H9 (cell line): ENCODE data around the gene NDN. TPM values are rescaled to one million over a fixed set of nuclear protein-coding genes. Genes with fewer than 3 reads are reported as not detected.
A peak's percentile ranks its signal among the peaks of the same experiment; 100 is the strongest.

Experiments used
- DNase-seq: peaks from one replicate; pipeline ENCODE4 v3.0.0-alpha.2; 2017
- H2AFZ ChIP-seq: one replicate; pipeline ENCODE4 v1.6.1; 2013; ENCODE audit warnings: mild to moderate bottlenecking, low read length, control low read depth, moderate library complexity
- H2AK5ac ChIP-seq: 2 replicates; pipeline ENCODE4 v1.6.1; 2013; ENCODE audit warnings: low read length, control low read depth, mixed read lengths; ENCODE audit not compliant: insufficient read length
- H2BK120ac ChIP-seq: one replicate; pipeline ENCODE4 v1.6.1; 2013; ENCODE audit warnings: low read depth, mild to moderate bottlenecking, low read length, control low read depth, inconsistent platforms; ENCODE audit not compliant: poor library complexity, severe bottlenecking
- H2BK12ac ChIP-seq: 2 replicates; pipeline ENCODE4 v1.6.1; 2013; ENCODE audit warnings: low read length, control low read depth, mixed read lengths, low read depth; ENCODE audit not compliant: insufficient read length
- H2BK15ac ChIP-seq: 2 replicates; pipeline ENCODE4 v1.6.1; 2013; ENCODE audit warnings: low read depth, low read length, control low read depth
- H2BK20ac ChIP-seq: one replicate; pipeline ENCODE4 v1.6.1; 2013; ENCODE audit warnings: low read depth, mild to moderate bottlenecking, low read length, control low read depth, inconsistent platforms; ENCODE audit not compliant: poor library complexity, severe bottlenecking
- H2BK5ac ChIP-seq: 2 replicates; pipeline ENCODE4 v1.6.1; 2013; ENCODE audit warnings: low read length, control low read depth, mixed read lengths; ENCODE audit not compliant: insufficient read length
- H3K14ac ChIP-seq: 2 replicates; pipeline ENCODE4 v1.6.1; 2013; ENCODE audit warnings: low read length, control low read depth; ENCODE audit not compliant: insufficient read depth
- H3K18ac ChIP-seq: 2 replicates; pipeline ENCODE4 v1.6.1; 2013; ENCODE audit warnings: low read depth, mild to moderate bottlenecking, mixed read lengths, low read length, control low read depth; ENCODE audit not compliant: insufficient read length
- H3K23ac ChIP-seq: 2 replicates; pipeline ENCODE4 v1.6.1; 2013; ENCODE audit warnings: low read length, control low read depth, mixed read lengths, low read depth; ENCODE audit not compliant: insufficient read length
- H3K23me2 ChIP-seq: 2 replicates; pipeline ENCODE4 v1.6.1; 2013; ENCODE audit warnings: low read depth, mild to moderate bottlenecking, mixed read lengths, low read length, control low read depth; ENCODE audit not compliant: insufficient read length, poor library complexity, severe bottlenecking
- H3K27ac ChIP-seq: 2 replicates; pipeline ENCODE4 v1.5.1; 2013; ENCODE audit warnings: low read length, control low read depth, mixed read lengths, low read depth; ENCODE audit not compliant: insufficient read length
- H3K27me3 ChIP-seq: 2 replicates; pipeline ENCODE4 v1.6.1; 2013; ENCODE audit warnings: low read length, control low read depth, inconsistent platforms; ENCODE audit not compliant: insufficient read depth
- H3K4ac ChIP-seq: 2 replicates; pipeline ENCODE4 v1.6.1; 2013; ENCODE audit warnings: low read depth, mild to moderate bottlenecking, control low read depth, inconsistent platforms, low read length, moderate library complexity
- H3K4me1 ChIP-seq: 2 replicates; pipeline ENCODE4 v1.6.1; 2013; ENCODE audit warnings: low read length, control low read depth, inconsistent platforms; ENCODE audit not compliant: insufficient read depth
- H3K4me2 ChIP-seq: 2 replicates; pipeline ENCODE4 v1.6.1; 2013; ENCODE audit warnings: low read length, control low read depth, mixed read lengths; ENCODE audit not compliant: insufficient read length, insufficient read depth
- H3K56ac ChIP-seq: 2 replicates; pipeline ENCODE4 v1.6.1; 2013; ENCODE audit warnings: low read depth, mild to moderate bottlenecking, mixed read lengths, low read length, control low read depth; ENCODE audit not compliant: insufficient read length
- H3K79me1 ChIP-seq: 2 replicates; pipeline ENCODE4 v1.6.1; 2013; ENCODE audit warnings: low read depth, mild to moderate bottlenecking, moderate library complexity, low read length, control low read depth, inconsistent platforms; ENCODE audit not compliant: insufficient read depth, poor library complexity, severe bottlenecking
- H3K79me2 ChIP-seq: 2 replicates; pipeline ENCODE4 v1.6.1; 2013; ENCODE audit warnings: low read length, control low read depth, inconsistent platforms; ENCODE audit not compliant: insufficient read depth
- H3K9ac ChIP-seq: 2 replicates; pipeline ENCODE4 v1.6.1; 2013; ENCODE audit warnings: low read length, control low read depth, mixed read lengths; ENCODE audit not compliant: insufficient read length; ENCODE audit errors: extremely low read depth
- H3K9me3 ChIP-seq: one replicate; pipeline ENCODE4 v1.6.1; 2013; ENCODE audit warnings: low read depth, low read length, inconsistent platforms; ENCODE audit not compliant: control insufficient read depth
- H3T11ph ChIP-seq: one replicate; pipeline ENCODE4 v1.6.1; 2013; ENCODE audit warnings: mild to moderate bottlenecking, low read length, control low read depth, inconsistent platforms
- H4K20me1 ChIP-seq: one replicate; pipeline ENCODE4 v1.6.1; 2013; ENCODE audit not compliant: control insufficient read depth, insufficient read length, insufficient read depth
- H4K5ac ChIP-seq: 2 replicates; pipeline ENCODE4 v1.6.1; 2013; ENCODE audit warnings: low read depth, mild to moderate bottlenecking, mixed read lengths, low read length, control low read depth; ENCODE audit not compliant: insufficient read length
- H4K8ac ChIP-seq: replicated peaks from 2 replicates; pipeline ENCODE4 v1.6.1; 2013; ENCODE audit warnings: low read length, control low read depth, mixed read lengths, low read depth; ENCODE audit not compliant: insufficient read length
- H4K91ac ChIP-seq: 2 replicates; pipeline ENCODE4 v1.6.1; 2013; ENCODE audit warnings: low read depth, mild to moderate bottlenecking, moderate library complexity, mixed read lengths, low read length, control low read depth; ENCODE audit not compliant: insufficient read length
- H3K27ac Mint-ChIP-seq, 3 experiments: 2 replicates in 2 of 3; 3 replicates in 1 of 3; pipeline ENCODE4 v1.8.0; 2020 to 2021; ENCODE audit warnings: mixed read lengths in 3 of 3, mild to moderate bottlenecking in 1 of 3, moderate library complexity in 1 of 3
- H3K27me3 Mint-ChIP-seq: 2 replicates; pipeline ENCODE4 v1.8.0; 2021; ENCODE audit warnings: low read depth, mild to moderate bottlenecking, moderate library complexity, mixed read lengths
- H3K36me3 Mint-ChIP-seq, 3 experiments: 2 replicates in 2 of 3; 3 replicates in 1 of 3; pipeline ENCODE4 v1.8.0; 2020 to 2021; ENCODE audit warnings: low read depth in 3 of 3, mixed read lengths in 3 of 3; ENCODE audit not compliant: insufficient read depth in 1 of 3
- H3K4me1 Mint-ChIP-seq, 2 experiments: 2 replicates each; pipeline ENCODE4 v1.8.0; 2020; ENCODE audit warnings: mixed read lengths in 2 of 2
- H3K4me3 Mint-ChIP-seq, 2 experiments: 2 replicates in 1 of 2; 3 replicates in 1 of 2; pipeline ENCODE4 v1.8.0; 2020 to 2021; ENCODE audit warnings: mild to moderate bottlenecking in 2 of 2, mixed read lengths in 2 of 2, moderate library complexity in 1 of 2
- H3K9me3 Mint-ChIP-seq, 2 experiments: 2 replicates in 1 of 2; 3 replicates in 1 of 2; pipeline ENCODE4 v1.8.0; 2020; ENCODE audit warnings: mild to moderate bottlenecking in 2 of 2, mixed read lengths in 2 of 2, moderate library complexity in 1 of 2
- WGBS: extraction: QIAGEN DNeasy Blood & Tissue Kit; methylation state at CpG from one replicate; pipeline ENCODE4 v1.1.7; 2013; ENCODE audit warnings: missing lambda C conversion rate, low lambda C conversion rate, mixed read lengths; ENCODE audit not compliant: insufficient read length; ENCODE audit errors: extremely low coverage; 5-methylcytosine and 5-hydroxymethylcytosine counted together
- total RNA-seq: library from RNA; stranded (reverse); gene quantifications from 2 replicates; pipeline ENCODE4 v1.2.1, GENCODE V29; 2021
- TF ChIP-seq, protein P1 (sequence below): fragments of 200-600 bp; sonication (generic); conservative IDR thresholded peaks from 3 replicates; pipeline ENCODE4 v1.8.0; 2021; ENCODE audit warnings: antibody characterized with exemption, mild to moderate bottlenecking

NDN gene
- total RNA-seq, 1 experiment from 2014 or later, result 34.8 TPM

DNA sequence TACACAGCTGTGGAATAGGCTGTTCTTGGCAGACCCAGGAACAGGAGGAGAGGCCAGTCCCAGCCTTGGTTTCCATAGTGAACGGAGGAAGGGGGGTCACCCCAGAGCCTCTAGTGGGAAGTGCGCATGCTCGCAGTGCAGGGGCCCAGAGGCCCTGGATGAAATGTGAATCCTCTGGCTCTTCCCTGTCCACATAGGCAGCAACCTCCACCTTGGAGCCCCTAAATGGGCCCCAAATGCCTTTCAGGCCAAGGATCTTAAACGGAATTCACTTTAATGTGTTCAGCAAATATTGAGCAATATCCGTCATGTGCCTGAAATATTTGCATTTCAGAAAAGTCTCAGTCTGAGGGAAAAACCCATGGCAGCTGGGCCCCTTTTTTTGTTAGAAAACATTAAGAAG is 3.3 kb upstream of the NDN start:
- H3K14ac ChIP-seq, result no peak overlapping the region
- H3K18ac ChIP-seq, result no peak overlapping the region
- no peaks in the 10 kb centered on the region for H3K79me1 ChIP-seq
- H2AK5ac ChIP-seq, result no peak overlapping the region
- H3K23ac ChIP-seq, result no peak overlapping the region
- no peak overlapping the region for H2BK20ac ChIP-seq
- H3T11ph ChIP-seq, result no peak overlapping the region
- peaks cover 58% of the 10 kb centered on the region for H3K9me3 ChIP-seq
- Mint-ChIP-seq H3K9me3 (peaks cover 67% of the 10 kb centered on the region in 2 experiments), H3K27me3 (peaks cover 4% of the 10 kb centered on the region), H3K4me3 (no peak overlapping the region), H3K36me3 (peaks cover 5 to 9% (median 6%) of the 10 kb centered on the region in 3 experiments; a peak in 6 of 7 replicates), H3K4me1 (peaks cover 10 to 11% of the 10 kb centered on the region in 2 experiments), H3K27ac (no peak overlapping the region)
- no peak overlapping the region for H3K4ac ChIP-seq
- no peak overlapping the region for H2AFZ ChIP-seq
- H4K8ac ChIP-seq, result no peak overlapping the region
- no peak overlapping the region for H2BK15ac ChIP-seq
- H3K23me2 ChIP-seq, result no peaks in the 10 kb centered on the region
- H3K56ac ChIP-seq, result no peak overlapping the region
- DNase-seq, result peak; percentile 61
- H4K91ac ChIP-seq, result no peak overlapping the region
- no peak overlapping the region for H2BK12ac ChIP-seq
- H3K79me2 ChIP-seq, result no peaks in the 10 kb centered on the region
- H2BK5ac ChIP-seq, result no peak overlapping the region
- no CpG with 5 or more reads among the region's 5 CpGs for WGBS
- no peak overlapping the region for H3K9ac ChIP-seq
- H3K4me2 ChIP-seq, result no peak overlapping the region
- H2BK120ac ChIP-seq, result no peak overlapping the region
- no peaks in the 10 kb centered on the region for H3K4me1 ChIP-seq
- no peak overlapping the region for H3K27ac ChIP-seq
- no peaks in the 10 kb centered on the region for H3K27me3 ChIP-seq
- no peaks in the 10 kb centered on the region for H4K20me1 ChIP-seq
- no peak overlapping the region for H4K5ac ChIP-seq
- TF ChIP-seq, protein P1, sequence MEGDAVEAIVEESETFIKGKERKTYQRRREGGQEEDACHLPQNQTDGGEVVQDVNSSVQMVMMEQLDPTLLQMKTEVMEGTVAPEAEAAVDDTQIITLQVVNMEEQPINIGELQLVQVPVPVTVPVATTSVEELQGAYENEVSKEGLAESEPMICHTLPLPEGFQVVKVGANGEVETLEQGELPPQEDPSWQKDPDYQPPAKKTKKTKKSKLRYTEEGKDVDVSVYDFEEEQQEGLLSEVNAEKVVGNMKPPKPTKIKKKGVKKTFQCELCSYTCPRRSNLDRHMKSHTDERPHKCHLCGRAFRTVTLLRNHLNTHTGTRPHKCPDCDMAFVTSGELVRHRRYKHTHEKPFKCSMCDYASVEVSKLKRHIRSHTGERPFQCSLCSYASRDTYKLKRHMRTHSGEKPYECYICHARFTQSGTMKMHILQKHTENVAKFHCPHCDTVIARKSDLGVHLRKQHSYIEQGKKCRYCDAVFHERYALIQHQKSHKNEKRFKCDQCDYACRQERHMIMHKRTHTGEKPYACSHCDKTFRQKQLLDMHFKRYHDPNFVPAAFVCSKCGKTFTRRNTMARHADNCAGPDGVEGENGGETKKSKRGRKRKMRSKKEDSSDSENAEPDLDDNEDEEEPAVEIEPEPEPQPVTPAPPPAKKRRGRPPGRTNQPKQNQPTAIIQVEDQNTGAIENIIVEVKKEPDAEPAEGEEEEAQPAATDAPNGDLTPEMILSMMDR, result no peak
